OCI-LY1 (cell line): ENCODE measurements around the gene CLDN22.

Source experiments
- EZH2 ChIP-seq: fragments of 200-600 bp; sonication (generic), shearing (Covaris generic); IDR thresholded peaks from 2 replicates; pipeline ENCODE4 v1.8.0; 2017; ENCODE audit warnings: borderline replicate concordance, mixed run types, mild to moderate bottlenecking, antibody characterized with exemption, low read length, moderate library complexity, mixed read lengths
- TF ChIP-seq, protein P1 (sequence below): fragments of 200-600 bp; sonication (generic), shearing (Covaris generic); IDR thresholded peaks from 2 replicates; pipeline ENCODE4 v1.5.1; 2017; ENCODE audit warnings: mild to moderate bottlenecking, antibody characterized with exemption, low read length, moderate library complexity, mixed read lengths

DNA sequence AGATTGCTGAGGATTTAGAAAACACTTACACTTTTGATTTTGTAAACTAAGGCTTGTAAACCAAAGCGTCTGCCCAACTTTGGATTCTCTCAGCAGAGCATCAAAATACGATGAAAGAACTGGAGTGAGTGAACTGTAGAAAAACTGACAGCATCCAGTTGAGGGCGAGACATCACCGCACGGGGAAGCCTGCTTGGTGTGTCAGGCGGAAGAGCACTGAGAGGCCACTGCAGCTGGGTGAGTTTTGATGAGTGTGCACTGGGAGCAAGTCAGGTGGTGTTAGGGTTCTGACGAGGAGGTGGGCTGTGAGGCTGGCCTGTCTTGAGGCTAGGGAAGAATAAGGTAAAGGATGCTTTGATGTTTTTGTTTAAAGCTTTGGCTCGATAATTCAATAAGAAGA lies 49.0 kb upstream of the CLDN22 start:
- TF ChIP-seq, protein P1, sequence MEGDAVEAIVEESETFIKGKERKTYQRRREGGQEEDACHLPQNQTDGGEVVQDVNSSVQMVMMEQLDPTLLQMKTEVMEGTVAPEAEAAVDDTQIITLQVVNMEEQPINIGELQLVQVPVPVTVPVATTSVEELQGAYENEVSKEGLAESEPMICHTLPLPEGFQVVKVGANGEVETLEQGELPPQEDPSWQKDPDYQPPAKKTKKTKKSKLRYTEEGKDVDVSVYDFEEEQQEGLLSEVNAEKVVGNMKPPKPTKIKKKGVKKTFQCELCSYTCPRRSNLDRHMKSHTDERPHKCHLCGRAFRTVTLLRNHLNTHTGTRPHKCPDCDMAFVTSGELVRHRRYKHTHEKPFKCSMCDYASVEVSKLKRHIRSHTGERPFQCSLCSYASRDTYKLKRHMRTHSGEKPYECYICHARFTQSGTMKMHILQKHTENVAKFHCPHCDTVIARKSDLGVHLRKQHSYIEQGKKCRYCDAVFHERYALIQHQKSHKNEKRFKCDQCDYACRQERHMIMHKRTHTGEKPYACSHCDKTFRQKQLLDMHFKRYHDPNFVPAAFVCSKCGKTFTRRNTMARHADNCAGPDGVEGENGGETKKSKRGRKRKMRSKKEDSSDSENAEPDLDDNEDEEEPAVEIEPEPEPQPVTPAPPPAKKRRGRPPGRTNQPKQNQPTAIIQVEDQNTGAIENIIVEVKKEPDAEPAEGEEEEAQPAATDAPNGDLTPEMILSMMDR = no peak
- no peak for TF ChIP-seq EZH2
